Stimulated activated naive B cell treated with anti-CD40 and anti-IgM and Interleukin-4, amounts not matched to agents 10 μg/mL and 1 μg/mL and 100 μg/mL, for 72 hours (primary cell): ENCODE data around the gene RASGRP3.

Experiments
- ATAC-seq, 2 donors: fragments of 150-1000 bp; cut with Tn5 transposase; replicated peaks; 2 replicates each; pipeline ENCODE4 v1.10.0; 2021; ENCODE audit warnings: moderate library complexity in 1 of 2
- DNase-seq: peaks from one replicate; pipeline ENCODE4 v3.0.0; 2021
- H3K27ac Mint-ChIP-seq: one replicate; pipeline ENCODE4 v1.8.0; 2022; ENCODE audit warnings: mild to moderate bottlenecking, mixed read lengths
- H3K27me3 Mint-ChIP-seq, 2 donors: one replicate each; pipeline ENCODE4 v1.8.0; 2022; ENCODE audit warnings: mixed read lengths in 2 of 2
- H3K36me3 Mint-ChIP-seq, 2 donors: one replicate each; pipeline ENCODE4 v1.8.0; 2022; ENCODE audit warnings: mixed read lengths in 2 of 2, mild to moderate bottlenecking in 1 of 2
- H3K4me1 Mint-ChIP-seq, 2 donors: one replicate each; pipeline ENCODE4 v1.8.0; 2022; ENCODE audit warnings: mixed read lengths in 2 of 2, mild to moderate bottlenecking in 1 of 2
- H3K4me3 Mint-ChIP-seq, 2 donors: one replicate each; pipeline ENCODE4 v1.8.0; 2022; ENCODE audit warnings: mild to moderate bottlenecking in 2 of 2, mixed read lengths in 2 of 2, moderate library complexity in 1 of 2
- H3K9me3 Mint-ChIP-seq, 2 donors: one replicate each; pipeline ENCODE4 v1.8.0; 2022; ENCODE audit warnings: mixed read lengths in 2 of 2, mild to moderate bottlenecking in 1 of 2

The RASGRP3 gene

GRCh38 chr2:33477473-33478468, 1.3 kb downstream of the RASGRP3 start:
- Mint-ChIP-seq H3K27ac (peak overlapping the region; percentile 100), H3K4me1 (peaks cover 44 to 70% of the 10 kb centered on the region in 2 donors), H3K27me3 (no peaks in the 10 kb centered on the region), H3K4me3 (peak overlapping the region; percentile 88 to 96), H3K36me3 (peaks cover 37 to 58% of the 10 kb centered on the region in 2 donors), H3K9me3 (peaks cover 0 to 2% of the 10 kb centered on the region in 2 donors)
- peak; percentile 59 to 63 for ATAC-seq
- peak; percentile 72 for DNase-seq

GRCh38 chr2:33478968-33479731, 2.7 kb downstream of the RASGRP3 start:
- DNase-seq (no peak), ATAC-seq (peak; percentile 6 to 14)
- no peaks in the 10 kb centered on the region for H3K27me3 Mint-ChIP-seq
- H3K4me3 Mint-ChIP-seq = peak overlapping the region; percentile 88 to 96
- peaks cover 0 to 2% of the 10 kb centered on the region in 2 donors for H3K9me3 Mint-ChIP-seq
- H3K36me3 Mint-ChIP-seq = peaks cover 42 to 62% of the 10 kb centered on the region in 2 donors
- H3K4me1 Mint-ChIP-seq = peaks cover 47 to 75% of the 10 kb centered on the region in 2 donors
- H3K27ac Mint-ChIP-seq = peak overlapping the region; percentile 100

GRCh38 chr2:33482518-33482917, 6.1 kb downstream of the RASGRP3 start:
- peak overlapping the region; percentile 71 for H3K27ac Mint-ChIP-seq
- peak overlapping the region in 1 of 2 donors; percentile 36 for H3K4me3 Mint-ChIP-seq
- peaks cover 49 to 72% of the 10 kb centered on the region in 2 donors for H3K4me1 Mint-ChIP-seq
- H3K9me3 Mint-ChIP-seq = peaks cover 4 to 5% of the 10 kb centered on the region in 2 donors
- DNase-seq (no peak), ATAC-seq (no peak)
- H3K36me3 Mint-ChIP-seq = peaks cover 51 to 72% of the 10 kb centered on the region in 2 donors
- no peaks in the 10 kb centered on the region for H3K27me3 Mint-ChIP-seq

GRCh38 chr2:33484042-33484621, 7.7 kb downstream of the RASGRP3 start:
- Mint-ChIP-seq H3K27me3 (no peaks in the 10 kb centered on the region), H3K9me3 (peaks cover 4 to 5% of the 10 kb centered on the region in 2 donors), H3K36me3 (peaks cover 49 to 69% of the 10 kb centered on the region in 2 donors), H3K4me1 (peaks cover 49 to 74% of the 10 kb centered on the region in 2 donors), H3K4me3 (peak overlapping the region; percentile 76 to 80), H3K27ac (peak overlapping the region; percentile 95)
- peak; percentile 64 to 67 for ATAC-seq
- no peak for DNase-seq

- DNase-seq (no peak), ATAC-seq (no peak)
- H3K9me3 Mint-ChIP-seq = peaks cover 4 to 5% of the 10 kb centered on the region in 2 donors
- H3K27me3 Mint-ChIP-seq = no peaks in the 10 kb centered on the region
- peaks cover 44 to 66% of the 10 kb centered on the region in 2 donors for H3K36me3 Mint-ChIP-seq
- H3K27ac Mint-ChIP-seq = peak overlapping the region; percentile 95
- peaks cover 45 to 73% of the 10 kb centered on the region in 2 donors for H3K4me1 Mint-ChIP-seq
- peak overlapping the region; percentile 76 to 80 for H3K4me3 Mint-ChIP-seq
Observed at GRCh38 chr2:33485051-33485450, 8.6 kb downstream of the RASGRP3 start.

GRCh38 chr2:33486544-33486943, 10.1 kb downstream of the RASGRP3 start:
- H3K4me3 Mint-ChIP-seq = peak overlapping the region in 1 of 2 donors; percentile 32
- peaks cover 35 to 58% of the 10 kb centered on the region in 2 donors for H3K36me3 Mint-ChIP-seq
- no peak for ATAC-seq
- no peak for DNase-seq
- peaks cover 44 to 70% of the 10 kb centered on the region in 2 donors for H3K4me1 Mint-ChIP-seq
- H3K27me3 Mint-ChIP-seq = no peaks in the 10 kb centered on the region
- H3K27ac Mint-ChIP-seq = no peak overlapping the region
- peaks cover 2 to 4% of the 10 kb centered on the region in 2 donors for H3K9me3 Mint-ChIP-seq

GRCh38 chr2:33488178-33488690, 11.8 kb downstream of the RASGRP3 start:
- Mint-ChIP-seq H3K4me1 (peaks cover 47 to 72% of the 10 kb centered on the region in 2 donors), H3K27ac (peak overlapping the region; percentile 71), H3K36me3 (peaks cover 35 to 60% of the 10 kb centered on the region in 2 donors), H3K4me3 (peak overlapping the region; percentile 43 to 52), H3K27me3 (no peaks in the 10 kb centered on the region), H3K9me3 (peaks cover 4% of the 10 kb centered on the region in 2 donors)
- DNase-seq (no peak), ATAC-seq (peak; percentile 27 to 54)

GRCh38 chr2:33488715-33489540, 12.5 kb downstream of the RASGRP3 start:
- ATAC-seq (peak; percentile 45 to 56), DNase-seq (no peak)
- peaks cover 49 to 72% of the 10 kb centered on the region in 2 donors for H3K4me1 Mint-ChIP-seq
- H3K36me3 Mint-ChIP-seq = peaks cover 34 to 58% of the 10 kb centered on the region in 2 donors
- peak overlapping the region; percentile 71 for H3K27ac Mint-ChIP-seq
- peaks cover 4% of the 10 kb centered on the region in 2 donors for H3K9me3 Mint-ChIP-seq
- H3K27me3 Mint-ChIP-seq = no peaks in the 10 kb centered on the region
- peak overlapping the region; percentile 43 to 66 for H3K4me3 Mint-ChIP-seq

- Mint-ChIP-seq H3K27ac (peak overlapping the region; percentile 71), H3K4me1 (peaks cover 50 to 70% of the 10 kb centered on the region in 2 donors)
Observed at GRCh38 chr2:33489835-33490431, 13.5 kb downstream of the RASGRP3 start.

GRCh38 chr2:33491441-33492084, 15.1 kb downstream of the RASGRP3 start:
- peak overlapping the region; percentile 72 for H3K27ac Mint-ChIP-seq

More at GRCh38 chr2:33489835-33490431, 13.5 kb downstream of the RASGRP3 start:
- Mint-ChIP-seq H3K27me3 (no peaks in the 10 kb centered on the region), H3K9me3 (peaks cover 4% of the 10 kb centered on the region in 2 donors), H3K4me3 (peak overlapping the region; percentile 17 to 59), H3K36me3 (peaks cover 34 to 57% of the 10 kb centered on the region in 2 donors)
- no peak for ATAC-seq
- no peak for DNase-seq

GRCh38 chr2:33492399-33493134, 16.1 kb downstream of the RASGRP3 start:
- peaks cover 26 to 46% of the 10 kb centered on the region in 2 donors for H3K36me3 Mint-ChIP-seq
- H3K4me1 Mint-ChIP-seq = peaks cover 55 to 79% of the 10 kb centered on the region in 2 donors
- peak overlapping the region; percentile 95 for H3K27ac Mint-ChIP-seq
- H3K9me3 Mint-ChIP-seq = peaks cover 0 to 1% of the 10 kb centered on the region in 2 donors
- ATAC-seq = no peak
- no peaks in the 10 kb centered on the region for H3K27me3 Mint-ChIP-seq
- DNase-seq = no peak
- peak overlapping the region; percentile 36 to 48 for H3K4me3 Mint-ChIP-seq

More at GRCh38 chr2:33491441-33492084, 15.1 kb downstream of the RASGRP3 start:
- Mint-ChIP-seq H3K4me1 (peaks cover 59 to 85% of the 10 kb centered on the region in 2 donors), H3K4me3 (peak overlapping the region; percentile 18 to 69), H3K9me3 (peaks cover 4% of the 10 kb centered on the region in 2 donors), H3K36me3 (peaks cover 34 to 56% of the 10 kb centered on the region in 2 donors), H3K27me3 (no peaks in the 10 kb centered on the region)
- ATAC-seq (peak; percentile 8 to 17), DNase-seq (no peak)
